Stimulated activated CD4-positive, alpha-beta T cell treated with anti-CD3 and anti-CD28 coated beads, Interleukin-12 subunit alpha, Interleukin-12 subunit beta, amount 100 ng/mL, for 24 hours (primary cell): Measurements from ENCODE around the gene GH2.
"Not testable (repeated sequence)": the region's sequence is repeated elsewhere in the genome, so short reads cannot be mapped to it uniquely, and the experiment has no call there.

Experiments
- DNase-seq, 2 experiments: peaks; one replicate each; pipeline ENCODE4 v3.0.0-alpha.2; 2020; ENCODE audit warnings: low read depth in 2 of 2

GH2 gene

DNA sequence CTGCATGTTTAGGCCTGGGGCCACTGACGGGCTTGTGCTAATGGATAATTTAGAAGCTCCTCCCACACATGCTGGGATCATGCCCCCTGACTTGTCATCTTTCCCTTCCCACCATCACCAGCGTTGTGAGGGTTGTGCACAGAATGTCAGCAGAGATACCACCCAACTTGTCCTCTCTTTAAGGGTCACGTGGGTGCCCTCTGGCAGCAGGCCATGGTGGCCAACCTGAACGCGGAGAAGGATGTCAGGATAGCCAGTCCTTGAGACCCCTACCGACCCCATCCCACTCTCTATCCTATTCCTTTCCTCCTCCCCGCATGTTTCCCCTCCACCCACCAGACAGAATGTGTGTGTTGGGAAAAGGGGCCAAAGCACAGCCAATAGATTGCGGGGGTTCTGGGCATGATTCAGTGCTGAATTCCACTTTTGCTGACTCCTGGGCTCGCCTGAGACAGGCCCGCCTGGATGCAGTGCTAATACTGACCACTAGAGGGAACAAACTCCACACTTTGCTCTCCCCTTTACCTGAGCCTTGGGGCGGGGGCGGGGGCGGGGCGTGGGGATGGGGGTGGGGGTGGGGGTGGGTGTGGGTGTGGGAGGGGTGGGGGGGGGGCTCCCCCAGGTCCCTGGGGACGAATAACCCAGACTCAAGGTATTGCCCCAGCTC is at the start of gene GH2:
TSS of gene GH2 (minus strand) at position 10 of the 667 bp plus-strand sequence. CDS start 143 bp downstream, outside the sequence.
- DNase-seq, result peak in 1 of 2 experiments; percentile 60

DNA sequence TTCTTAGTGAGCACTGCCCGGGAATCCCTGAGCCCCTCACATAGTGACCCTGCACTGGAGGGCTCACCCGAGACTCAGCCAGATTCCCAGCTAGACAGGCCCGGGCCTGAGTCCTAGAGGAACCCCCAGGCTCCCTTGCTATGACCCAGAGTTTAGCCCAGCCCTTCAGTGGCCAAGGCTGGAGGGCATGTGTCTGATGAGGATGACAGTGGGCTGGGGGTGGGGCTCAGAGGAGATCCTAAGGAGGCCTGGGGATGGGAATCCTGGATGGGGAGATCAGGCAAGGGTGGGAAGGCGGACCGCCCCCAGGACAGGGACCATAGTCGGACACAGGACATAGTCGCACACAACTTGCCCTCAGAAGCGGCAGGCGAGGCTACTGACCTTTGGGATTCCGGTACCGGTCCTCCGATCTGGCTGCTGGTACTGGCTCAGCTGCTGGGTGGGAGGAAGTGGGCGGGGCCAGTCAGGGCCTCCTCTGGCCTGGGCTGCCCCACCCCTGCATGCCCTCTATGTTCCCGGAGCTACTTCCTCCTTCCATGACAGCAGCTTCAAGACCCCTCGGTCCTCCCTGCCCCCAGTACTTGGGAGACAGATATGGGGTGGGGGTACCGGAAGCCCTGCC is 49.3 kb upstream of the GH2 start:
- DNase-seq, result peak in 1 of 2 experiments; percentile 60

DNA sequence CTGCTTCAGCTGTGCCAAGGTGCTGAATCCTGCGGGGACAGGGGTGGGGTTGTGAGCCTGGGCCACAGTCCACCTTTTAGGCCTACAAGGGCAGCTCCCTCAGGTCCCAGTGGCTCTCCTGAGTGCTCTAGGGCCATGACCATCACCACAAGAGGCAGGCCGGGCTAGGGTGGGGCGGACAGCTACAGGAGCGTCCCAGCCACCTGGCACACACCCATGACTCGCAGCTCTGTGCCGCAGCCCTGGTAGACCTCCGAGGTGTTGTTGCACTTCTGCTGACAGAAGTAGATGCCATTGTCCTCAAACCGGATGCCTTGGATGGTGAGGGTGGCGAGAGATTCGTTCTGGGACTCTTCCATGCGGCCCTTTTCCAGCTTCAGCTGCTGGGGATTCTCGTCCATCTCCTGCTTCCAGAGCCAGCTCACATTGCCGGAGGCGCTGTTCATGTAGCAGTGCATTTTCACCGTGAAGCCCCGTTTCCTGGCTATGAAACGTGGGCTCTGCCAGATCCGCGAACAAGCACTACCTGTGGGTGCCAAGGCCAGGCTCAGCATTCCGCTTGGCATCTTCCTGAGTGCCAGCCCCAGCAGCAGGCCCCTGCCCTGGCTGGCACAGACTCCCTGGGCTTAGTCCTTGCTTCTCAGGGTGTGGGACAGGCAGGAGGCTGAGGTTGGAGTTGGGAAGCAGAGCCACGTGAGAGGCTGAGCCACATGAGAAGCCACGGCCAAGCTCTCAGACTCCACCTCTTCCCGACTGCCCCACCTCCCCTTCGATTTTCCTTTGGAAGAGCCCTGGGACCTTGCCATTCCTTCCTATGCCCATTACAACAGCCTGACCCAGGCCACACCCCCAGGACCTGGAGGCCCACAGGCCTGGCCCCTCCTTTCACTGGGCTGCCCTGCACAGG is 48.4 kb upstream of the GH2 start:
- no peak for DNase-seq

DNA sequence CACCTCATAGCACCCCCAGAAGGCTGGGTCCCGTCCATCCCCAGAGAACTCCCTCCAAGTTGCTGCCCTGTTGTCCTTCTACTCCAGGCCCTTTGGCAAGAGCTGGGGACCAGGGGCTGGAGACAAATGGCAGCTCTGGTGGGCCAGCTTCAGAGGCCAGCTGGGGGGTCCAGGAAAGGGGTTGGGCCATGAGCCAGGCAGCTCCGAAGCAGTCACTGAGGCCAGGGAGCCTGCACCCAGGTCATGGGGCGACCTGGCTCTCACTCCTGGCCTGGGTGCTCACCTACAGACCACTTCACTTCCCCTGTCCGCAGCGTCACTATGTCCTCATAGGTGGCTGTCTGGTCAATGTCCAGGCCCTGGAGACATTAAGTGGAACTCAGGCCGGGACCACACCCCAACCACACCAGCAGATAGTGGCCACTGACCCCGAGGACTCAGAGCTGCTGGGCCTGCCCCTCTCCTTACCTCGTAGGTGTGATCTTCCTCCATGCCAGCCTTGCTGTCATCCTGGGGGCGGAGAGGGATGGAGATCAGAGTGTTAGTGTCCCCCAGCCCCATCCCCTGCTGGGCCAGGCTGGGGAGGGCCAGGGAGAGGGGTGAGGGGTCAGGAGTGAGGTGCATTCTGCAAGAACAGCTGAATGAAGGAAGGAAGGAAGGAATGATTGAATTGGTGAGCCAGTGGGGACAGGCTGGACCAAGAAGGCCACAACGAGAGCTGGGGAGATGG is 47.4 kb upstream of the GH2 start:
- no peak for DNase-seq

DNA sequence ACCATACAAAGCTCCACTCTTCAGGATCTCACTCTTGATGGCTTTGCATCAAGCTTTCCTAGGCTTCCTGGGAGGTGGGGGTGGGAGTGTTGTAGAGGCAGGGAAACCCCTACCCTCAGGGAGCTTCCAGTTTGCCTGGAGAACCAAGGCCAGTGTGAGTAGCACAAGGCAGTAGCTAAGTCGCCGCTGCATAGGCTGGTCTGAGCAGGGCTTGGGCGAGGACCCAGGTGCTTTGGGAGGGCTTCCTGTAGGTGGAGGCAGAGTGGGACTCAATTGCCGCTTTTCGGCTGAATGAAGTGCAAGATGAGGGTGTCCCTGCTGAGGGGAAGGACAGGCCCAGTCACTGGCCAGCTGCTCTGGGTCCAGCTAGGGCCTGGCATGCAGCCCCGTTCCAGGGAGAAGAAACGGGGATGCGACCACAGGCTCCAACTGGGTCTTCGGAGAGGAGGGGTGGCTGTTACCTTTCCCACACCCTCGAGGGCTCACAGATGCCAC is 46.5 kb upstream of the GH2 start:
- DNase-seq, result no peak

DNA sequence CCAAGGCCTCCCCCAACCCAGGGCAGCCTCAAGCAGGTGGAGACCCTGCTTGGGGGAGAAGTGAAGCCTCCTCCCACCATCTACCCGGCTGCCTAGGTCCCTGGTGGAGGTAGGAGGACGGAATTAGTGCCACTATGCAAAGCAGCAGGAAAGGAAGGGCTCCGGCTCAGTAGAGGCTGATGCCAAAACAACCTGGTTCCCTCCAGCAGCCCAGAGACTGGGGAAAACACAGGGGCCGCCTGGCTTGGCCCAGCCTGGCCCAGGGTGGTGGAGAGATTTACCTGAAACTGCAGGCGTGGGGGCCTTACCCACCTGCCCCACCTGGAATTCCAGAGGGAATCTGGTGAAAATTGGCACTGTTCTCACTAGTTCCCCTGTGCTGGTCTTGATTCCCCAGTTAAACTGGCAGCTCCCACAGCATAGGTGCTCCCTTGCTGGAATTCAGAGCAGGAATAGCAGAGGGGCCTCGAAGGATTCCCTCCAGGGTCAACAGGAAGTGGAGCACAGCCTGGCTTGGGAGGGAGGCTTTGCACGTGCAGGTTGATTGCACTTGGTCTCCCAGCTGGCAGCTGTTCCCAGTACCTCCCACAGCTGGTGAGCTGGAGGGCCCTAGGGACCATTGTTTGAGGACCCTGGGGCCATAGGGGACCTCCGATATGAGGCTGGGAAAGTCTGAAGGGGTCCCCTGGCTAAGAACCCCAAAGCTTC is 45.9 kb upstream of the GH2 start:
- DNase-seq, result no peak

DNA sequence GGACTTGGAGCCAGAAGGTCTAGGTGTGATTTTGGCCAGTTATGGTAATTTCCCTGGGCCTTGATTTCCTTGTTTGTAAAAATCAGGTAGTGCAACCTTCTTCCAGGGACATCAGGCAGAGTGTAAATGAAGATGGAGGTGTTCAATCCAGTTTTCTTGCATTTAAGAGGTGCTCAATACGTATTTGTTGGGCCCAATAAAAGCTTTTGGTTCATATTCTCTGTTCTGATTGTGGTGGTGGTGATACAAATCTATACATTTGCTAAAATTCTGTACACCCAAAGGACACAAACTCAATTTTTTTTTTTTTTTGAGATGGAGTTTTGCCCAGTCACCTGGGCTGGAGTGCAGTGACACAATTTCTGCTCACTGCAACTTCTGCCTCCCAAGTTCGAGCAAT is 44.4 kb upstream of the GH2 start:
- no peak for DNase-seq

DNA sequence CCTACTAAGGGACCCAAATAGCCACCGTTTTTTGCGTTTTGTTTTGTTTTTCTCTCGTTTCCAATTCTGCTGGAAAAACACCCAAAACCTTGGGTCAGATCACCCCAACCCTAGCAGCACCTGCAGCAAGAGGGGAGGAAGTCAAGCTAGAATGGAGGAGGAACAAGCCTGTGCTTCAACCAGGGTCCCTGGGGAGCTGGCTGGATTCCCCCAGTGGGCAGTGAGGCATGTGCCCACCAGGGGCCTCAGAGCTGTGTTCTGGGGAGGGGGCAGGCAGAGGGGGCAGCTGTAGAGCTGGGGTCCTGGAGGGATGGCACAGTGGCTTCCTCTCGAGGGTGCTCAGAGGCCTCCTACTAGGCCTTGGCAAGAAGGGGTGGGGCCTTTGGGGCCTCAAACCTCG is 43.9 kb upstream of the GH2 start:
- no peak for DNase-seq

DNA sequence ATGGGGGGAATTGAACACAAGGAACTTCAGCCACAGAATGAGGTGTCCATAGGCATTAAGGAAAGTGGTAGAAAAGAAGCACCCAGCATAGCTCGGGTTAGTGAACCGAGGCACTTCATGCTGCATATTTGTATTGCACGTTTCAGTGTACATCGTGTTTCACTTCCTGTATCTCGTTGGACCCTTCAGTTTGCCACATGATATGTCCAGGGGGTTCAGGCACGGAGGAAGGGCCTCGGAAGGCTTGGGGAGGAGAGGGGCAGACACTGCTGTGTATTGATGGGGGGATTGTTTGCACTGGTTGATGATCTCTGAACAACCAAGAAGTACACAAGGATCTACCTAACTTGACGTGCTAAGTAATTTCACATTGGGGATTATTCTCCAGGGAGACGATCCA is 40.7 kb upstream of the GH2 start:
- DNase-seq, result not testable (repeated sequence)

DNA sequence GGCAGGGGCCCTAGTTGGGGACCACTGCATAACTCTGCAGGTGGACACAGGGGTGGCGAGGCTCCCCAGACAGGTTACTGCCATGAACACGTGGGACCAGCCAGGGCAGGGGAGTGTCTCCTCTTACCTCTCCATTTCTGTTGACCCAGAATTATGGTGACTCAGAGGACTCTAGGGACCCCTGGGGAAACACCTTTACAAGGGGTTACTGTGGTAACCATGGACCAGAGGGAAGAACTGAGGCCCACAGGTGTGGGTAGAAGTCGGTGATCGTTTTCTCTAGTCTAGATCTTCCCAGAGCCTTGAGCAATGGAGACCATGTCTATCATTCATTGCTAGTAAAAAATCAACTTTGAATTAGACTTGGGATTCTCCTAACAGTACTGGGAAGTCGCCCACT is 39.0 kb upstream of the GH2 start:
- not testable (repeated sequence) for DNase-seq

DNA sequence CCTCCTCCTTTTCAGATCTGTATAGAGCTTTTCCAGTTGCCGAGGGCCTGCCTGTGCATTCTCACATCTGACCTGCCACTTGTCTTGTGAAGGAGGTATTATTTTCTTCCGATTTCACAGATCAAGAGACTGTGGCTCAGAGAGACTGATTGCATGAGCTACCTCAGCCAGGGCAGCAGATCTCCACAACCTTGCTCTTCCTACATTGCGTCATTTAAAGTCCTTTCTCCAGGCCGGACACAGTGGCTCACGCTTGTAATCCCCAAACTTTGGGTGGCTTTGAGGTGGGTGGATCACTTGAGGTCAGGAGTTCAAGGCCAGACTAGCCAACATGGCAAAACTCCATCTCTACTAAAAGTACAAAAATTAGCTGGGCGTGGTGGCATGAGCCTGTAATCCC is 38.3 kb upstream of the GH2 start:
- DNase-seq, result not testable (repeated sequence)

DNA sequence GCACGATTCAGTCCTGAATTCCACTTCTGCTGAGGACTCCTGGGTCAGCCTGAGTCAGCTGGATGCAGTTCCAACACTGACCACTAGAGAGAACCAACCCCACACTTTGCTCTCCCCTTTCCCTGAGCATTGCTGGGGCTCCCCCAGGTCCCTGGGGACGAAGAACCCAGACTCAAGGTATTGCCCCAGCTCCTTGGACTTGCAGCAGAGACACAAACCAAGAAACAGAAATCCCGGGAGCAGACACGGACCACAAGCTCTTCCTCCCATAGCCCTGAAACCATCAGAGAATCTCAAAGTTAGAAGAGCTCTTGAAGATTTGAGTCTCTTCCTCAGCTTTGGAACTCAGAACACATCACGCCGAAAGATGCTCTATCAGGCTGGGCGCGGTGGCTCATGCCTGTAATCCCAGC is 37.6 kb upstream of the GH2 start:
- DNase-seq, result peak; percentile 49 to 66

DNA sequence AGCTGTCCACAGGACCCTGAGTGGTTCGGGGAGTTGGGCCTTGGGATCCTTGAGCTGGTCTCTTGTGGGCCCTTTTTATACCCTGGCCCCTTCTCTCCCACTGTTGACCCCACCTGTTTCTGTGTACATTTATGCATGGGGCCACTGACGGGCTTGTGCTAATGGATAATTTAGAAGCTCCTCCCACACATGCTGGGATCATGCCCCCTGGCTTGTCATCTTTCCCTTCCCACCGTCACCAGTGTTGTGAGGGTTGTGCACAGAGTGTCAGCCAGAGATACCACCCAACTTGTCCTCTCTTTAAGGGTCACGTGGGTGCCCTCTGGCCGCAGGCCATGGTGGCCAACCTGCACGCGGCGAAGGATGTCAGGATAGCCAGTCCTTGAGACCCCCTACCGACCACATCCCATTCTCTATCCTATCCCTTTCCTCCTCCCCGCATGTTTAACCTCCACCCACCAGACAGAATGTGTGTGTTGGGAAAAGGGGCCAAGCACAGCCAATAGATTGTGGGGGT is 37.1 kb upstream of the GH2 start, which contains the start of gene GH1:
TSS of gene GH1 (minus strand) at position 51 of the 517 bp plus-strand sequence. CDS start 63 bp downstream, outside the sequence.
- not testable (repeated sequence) for DNase-seq

DNA sequence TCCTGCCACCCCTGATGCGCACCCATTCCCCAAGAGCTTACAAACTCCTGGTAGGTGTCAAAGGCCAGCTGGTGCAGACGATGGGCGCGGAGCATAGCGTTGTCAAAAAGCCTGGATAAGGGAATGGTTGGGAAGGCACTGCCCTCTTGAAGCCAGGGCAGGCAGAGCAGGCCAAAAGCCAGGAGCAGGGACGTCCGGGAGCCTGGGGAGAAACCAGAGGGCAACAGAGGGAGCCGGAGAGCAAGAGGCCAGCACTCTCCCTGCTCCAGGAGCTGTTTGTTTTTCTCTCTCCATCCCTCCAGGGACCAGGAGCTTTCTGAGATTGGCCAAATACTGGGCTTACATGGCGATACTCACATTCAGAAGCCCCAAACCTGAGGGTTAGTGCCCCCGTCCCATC is 36.6 kb upstream of the GH2 start:
- no peak for DNase-seq

DNA sequence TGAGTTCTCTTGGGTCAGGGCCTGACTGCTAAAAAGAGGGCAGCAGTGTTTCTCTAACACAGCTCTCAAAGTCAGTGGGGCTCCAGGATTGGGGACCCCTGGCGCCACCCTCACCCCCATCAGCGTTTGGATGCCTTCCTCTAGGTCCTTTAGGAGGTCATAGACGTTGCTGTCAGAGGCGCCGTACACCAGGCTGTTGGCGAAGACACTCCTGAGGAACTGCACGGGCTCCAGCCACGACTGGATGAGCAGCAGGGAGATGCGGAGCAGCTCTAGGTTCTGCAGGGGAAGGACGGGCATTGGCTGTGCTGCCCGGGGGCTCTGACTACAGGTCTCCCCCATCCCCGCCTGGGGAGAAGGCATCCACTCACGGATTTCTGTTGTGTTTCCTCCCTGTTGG is 35.9 kb upstream of the GH2 start:
- no peak for DNase-seq

DNA sequence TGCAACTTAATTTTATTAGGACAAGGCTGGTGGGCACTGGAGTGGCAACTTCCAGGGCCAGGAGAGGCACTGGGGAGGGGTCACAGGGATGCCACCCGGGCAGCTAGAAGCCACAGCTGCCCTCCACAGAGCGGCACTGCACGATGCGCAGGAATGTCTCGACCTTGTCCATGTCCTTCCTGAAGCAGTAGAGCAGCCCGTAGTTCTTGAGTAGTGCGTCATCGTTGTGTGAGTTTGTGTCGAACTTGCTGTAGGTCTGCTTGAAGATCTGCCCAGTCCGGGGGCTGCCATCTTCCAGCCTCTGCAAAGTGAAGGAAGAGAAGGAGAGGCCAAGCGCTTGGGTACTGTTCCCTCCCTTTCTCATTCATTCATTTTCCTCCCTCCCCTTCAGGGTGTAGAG is 35.5 kb upstream of the GH2 start:
- DNase-seq, result not testable (repeated sequence)

DNA sequence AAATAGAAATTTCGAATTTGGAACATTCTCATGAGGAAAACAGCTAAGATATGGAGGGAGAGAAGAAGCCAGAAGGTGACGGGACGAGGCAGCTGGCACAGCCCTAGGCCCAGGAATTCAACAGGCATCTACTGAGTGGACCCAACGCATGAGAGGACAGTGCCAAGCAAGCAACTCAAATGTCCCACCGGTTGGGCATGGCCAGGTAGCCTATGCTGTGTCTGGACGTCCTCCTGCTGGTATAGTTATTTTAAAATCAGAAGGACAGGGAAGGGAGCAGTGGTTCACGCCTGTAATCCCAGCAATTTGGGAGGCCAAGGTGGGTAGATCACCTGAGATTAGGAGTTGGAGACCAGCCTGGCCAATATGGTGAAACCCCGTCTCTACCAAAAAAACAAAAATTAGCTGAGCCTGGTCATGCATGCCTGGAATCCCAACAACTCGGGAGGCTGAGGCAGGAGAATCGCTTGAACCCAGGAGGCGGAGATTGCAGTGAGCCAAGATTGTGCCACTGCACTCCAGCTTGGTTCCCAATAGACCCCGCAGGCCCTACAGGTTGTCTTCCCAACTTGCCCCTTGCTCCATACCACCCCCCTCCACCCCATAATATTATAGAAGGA is 34.9 kb upstream of the GH2 start:
- DNase-seq, result no peak

DNA sequence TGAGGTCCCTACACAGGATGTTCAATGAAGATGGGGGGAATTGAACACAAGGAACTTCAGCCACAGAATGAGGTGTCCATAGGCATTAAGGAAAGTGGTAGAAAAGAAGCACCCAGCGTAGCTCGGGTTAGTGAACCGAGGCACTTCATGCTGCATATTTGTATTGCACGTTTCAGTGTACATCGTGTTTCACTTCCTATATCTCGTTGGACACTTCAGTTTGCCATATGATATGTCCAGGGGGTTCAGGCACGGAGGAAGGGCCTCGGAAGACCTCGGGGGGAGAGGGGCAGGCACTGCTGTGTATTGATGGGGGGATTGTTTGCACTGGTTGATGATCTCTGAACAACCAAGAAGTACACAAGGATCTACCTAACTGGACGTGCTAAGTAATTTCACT is 34.0 kb upstream of the GH2 start:
- not testable (repeated sequence) for DNase-seq

DNA sequence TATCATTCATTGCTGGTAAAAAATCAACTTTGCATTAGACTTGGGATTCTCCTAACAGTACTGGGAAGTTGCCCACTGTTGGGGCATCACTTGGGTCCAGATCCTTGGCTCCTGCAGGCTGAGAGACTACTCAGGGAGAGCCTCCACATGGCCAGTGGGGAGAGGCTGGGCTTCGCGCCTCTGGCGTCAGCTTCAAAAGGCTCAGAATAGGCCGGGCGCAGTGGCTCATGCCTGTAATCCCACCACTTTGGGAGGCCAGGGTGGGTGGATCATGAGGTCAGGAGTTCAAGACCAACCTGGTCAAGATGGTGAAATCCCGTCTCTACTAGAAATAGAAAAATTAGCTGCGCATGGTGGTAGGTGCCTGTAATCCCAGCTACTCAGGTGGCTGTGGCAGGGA is 32.7 kb upstream of the GH2 start:
- DNase-seq, result no peak

DNA sequence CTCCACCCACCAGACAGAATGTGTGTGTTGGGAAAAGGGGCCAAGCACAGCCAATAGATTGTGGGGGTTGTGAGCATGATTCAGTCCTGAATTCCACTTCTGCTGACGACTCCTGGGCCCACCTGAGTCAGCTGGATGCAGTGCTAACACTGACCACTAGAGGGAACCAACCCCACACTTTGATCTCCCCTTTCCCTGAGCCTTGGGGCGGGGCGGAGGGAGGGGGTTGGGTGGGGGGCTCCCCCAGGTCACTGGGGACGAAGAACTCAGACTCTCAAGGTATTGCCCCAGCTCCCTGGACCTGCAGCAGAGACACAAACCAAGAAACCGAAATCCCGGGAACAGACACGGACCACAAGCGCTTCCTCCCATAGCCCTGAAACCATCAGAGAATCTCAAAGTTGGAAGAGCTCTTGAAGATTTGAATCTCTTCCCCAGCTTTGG is 29.9 kb upstream of the GH2 start:
- peak; percentile 39 to 69 for DNase-seq
